HEK293 (cell line): Measurements from ENCODE around the gene PM20D1.
"Not testable (repeated sequence)": the region's sequence is repeated elsewhere in the genome, so short reads cannot be mapped to it uniquely, and the experiment has no call there.

Source experiments
- CTCF ChIA-PET: fragments of 350-600 bp; formaldehyde crosslinking; extraction: SDS; loops from one replicate; lab custom pipeline; 2021; ENCODE audit warnings: antibody characterized with exemption; lab: Yijun Ruan, JAX
- POLR2A ChIA-PET: fragments of 300-600 bp; formaldehyde crosslinking; extraction: SDS; loops from one replicate; lab custom pipeline; 2020; ENCODE audit warnings: antibody characterized with exemption, inconsistent platforms; lab: Yijun Ruan, JAX
- H3K27ac ChIP-seq: fragments of 200-500 bp; sonication (Bioruptor generic); 2 replicates; pipeline ENCODE4 v1.5.1; 2014; ENCODE audit warnings: low read depth, low read length, control low read depth, inconsistent platforms; ENCODE audit errors: extremely low read depth
- H3K36me3 ChIP-seq, 2 experiments: fragments of 200-500 bp in 1 of 2; sonication (Bioruptor generic) in 1 of 2; 1 replicate in 1 of 2; 2 replicates in 1 of 2; pipeline ENCODE4 v1.5.1; 2014 to 2017; ENCODE audit warnings: inconsistent platforms in 2 of 2, low read length in 2 of 2; ENCODE audit not compliant: control insufficient read depth in 2 of 2, insufficient read depth in 1 of 2
- H3K4me1 ChIP-seq: fragments of 200-500 bp; sonication (Bioruptor generic); 2 replicates; pipeline ENCODE4 v1.5.1; 2014; ENCODE audit warnings: mild to moderate bottlenecking, low read length, inconsistent platforms; ENCODE audit not compliant: control insufficient read depth, insufficient read depth
- H3K4me3 ChIP-seq: 2 replicates; pipeline ENCODE4 v1.5.1; 2011; ENCODE audit warnings: low read depth, mild to moderate bottlenecking, control low read depth, low read length, moderate library complexity
- H3K9me3 ChIP-seq: fragments of 200-500 bp; sonication (Bioruptor generic); 2 replicates; pipeline ENCODE4 v1.5.1; 2014; ENCODE audit warnings: low read depth, low read length, inconsistent platforms; ENCODE audit not compliant: control insufficient read depth, insufficient read depth
- KLF16 ChIP-seq: fragments of 450-650 bp; formaldehyde crosslinking; IDR thresholded peaks from 2 replicates; pipeline ENCODE4 v1.5.1; 2017; ENCODE audit warnings: missing biosample characterization, missing genetic modification characterization
- SALL2 ChIP-seq: fragments of 450-650 bp; formaldehyde crosslinking; IDR thresholded peaks from 2 replicates; pipeline ENCODE4 v1.5.0; 2017; ENCODE audit warnings: missing biosample characterization, mild to moderate bottlenecking, missing genetic modification characterization, borderline replicate concordance
- ZNF366 ChIP-seq: fragments of 450-650 bp; formaldehyde crosslinking; conservative IDR thresholded peaks from 2 replicates; pipeline ENCODE4 v1.5.1; 2016; ENCODE audit warnings: missing biosample characterization, missing genetic modification characterization
- ZNF596 ChIP-seq: fragments of 450-650 bp; IDR thresholded peaks from 2 replicates; pipeline ENCODE4 v1.5.0; 2018; ENCODE audit warnings: missing biosample characterization, mild to moderate bottlenecking, missing genetic modification characterization, moderate library complexity
- ZNF626 ChIP-seq: fragments of 450-650 bp; sonication (Bioruptor Pico); formaldehyde crosslinking; IDR thresholded peaks from 2 replicates; pipeline ENCODE4 v1.5.1; 2018; ENCODE audit warnings: missing biosample characterization, missing genetic modification characterization, inconsistent platforms

PM20D1 gene, protein sequence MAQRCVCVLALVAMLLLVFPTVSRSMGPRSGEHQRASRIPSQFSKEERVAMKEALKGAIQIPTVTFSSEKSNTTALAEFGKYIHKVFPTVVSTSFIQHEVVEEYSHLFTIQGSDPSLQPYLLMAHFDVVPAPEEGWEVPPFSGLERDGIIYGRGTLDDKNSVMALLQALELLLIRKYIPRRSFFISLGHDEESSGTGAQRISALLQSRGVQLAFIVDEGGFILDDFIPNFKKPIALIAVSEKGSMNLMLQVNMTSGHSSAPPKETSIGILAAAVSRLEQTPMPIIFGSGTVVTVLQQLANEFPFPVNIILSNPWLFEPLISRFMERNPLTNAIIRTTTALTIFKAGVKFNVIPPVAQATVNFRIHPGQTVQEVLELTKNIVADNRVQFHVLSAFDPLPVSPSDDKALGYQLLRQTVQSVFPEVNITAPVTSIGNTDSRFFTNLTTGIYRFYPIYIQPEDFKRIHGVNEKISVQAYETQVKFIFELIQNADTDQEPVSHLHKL

DNA sequence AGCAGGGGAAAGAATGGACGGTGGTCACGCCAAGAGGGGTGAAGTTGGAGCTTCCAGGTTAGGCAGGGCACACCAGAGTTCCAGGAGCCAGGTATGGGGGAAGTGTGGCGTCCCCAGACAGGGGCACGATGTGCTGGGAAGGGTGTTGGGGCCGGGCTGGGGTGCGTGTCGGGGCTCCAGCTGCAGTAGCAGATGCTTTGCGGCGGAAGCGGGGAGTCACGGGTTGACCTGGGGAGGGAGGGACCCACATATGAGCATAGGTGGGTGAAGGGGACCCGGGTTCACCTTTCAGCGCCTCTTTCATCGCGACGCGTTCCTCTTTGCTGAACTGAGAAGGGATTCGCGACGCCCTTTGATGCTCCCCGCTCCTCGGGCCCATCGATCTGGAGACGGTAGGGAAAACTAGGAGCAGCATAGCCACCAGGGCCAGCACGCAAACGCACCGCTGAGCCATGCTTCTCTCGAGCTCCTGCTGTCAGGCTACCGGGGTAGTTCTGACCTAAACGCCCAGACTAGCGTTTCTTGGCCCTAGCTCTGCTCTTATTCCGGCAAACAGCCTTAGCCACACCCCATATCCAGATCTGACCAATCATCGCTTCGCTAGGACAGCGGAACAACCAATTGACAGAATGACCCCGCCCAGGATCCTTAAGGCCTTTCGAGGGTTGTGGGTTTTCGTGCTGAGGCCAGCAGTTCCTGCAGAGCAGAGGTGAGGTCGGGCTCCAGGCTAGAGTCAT is at the start of gene PM20D1:
Gene PM20D1 (minus strand): TSS at position 514 of the 737 bp plus-strand sequence. CDS start 60 bp downstream, at position 454.
- no peaks in the 10 kb centered on the region for H3K4me1 ChIP-seq
- ChIA-PET CTCF (interaction anchor here (0.6 to 1.5 kb wide), 2 partner anchors 127 to 495 kb away, joined by 3 to 7 read pairs; no protein-coding TSS in a partner anchor), POLR2A (no interaction called here)
- H3K9me3 ChIP-seq: no peaks in the 10 kb centered on the region
- no peak within 1 kb of the TSS for H3K4me3 ChIP-seq
- no peaks in the 10 kb centered on the region for H3K36me3 ChIP-seq
- H3K27ac ChIP-seq: no peak within 1 kb of the TSS
- TF ChIP-seq ZNF626 (tag by site-specific recombination) (no peak), SALL2 (tag by site-specific recombination) (no peak), KLF16 (tag by site-specific recombination) (no peak)
- TF ChIP-seq, all 188 proteins: peak for 0

DNA sequence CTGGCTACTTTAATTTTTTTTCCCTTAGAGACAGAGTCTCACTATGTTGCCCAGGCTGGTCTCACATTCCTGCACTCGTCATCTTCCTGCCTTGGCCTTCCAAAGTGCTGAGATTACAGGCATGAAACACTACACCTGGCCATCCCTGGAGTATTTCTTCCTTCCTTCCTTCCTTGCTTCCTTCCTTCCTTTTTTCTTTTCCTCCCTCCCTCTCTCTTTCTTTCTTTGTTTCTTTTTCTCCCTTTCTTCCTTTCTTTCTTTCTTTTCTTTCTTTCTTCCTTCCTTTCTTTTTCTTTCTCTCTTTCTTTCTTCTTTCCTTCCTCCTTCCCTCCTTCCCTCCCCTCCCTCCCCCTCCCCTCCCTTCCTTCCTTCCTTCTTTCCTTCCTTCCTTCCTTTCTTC is 46.4 kb upstream of the PM20D1 start:
- ChIA-PET POLR2A (no interaction called here), CTCF (interaction anchor here (1.2 kb wide), 1 partner anchor 409 kb away, joined by 3 read pairs; no protein-coding TSS in a partner anchor)
- Histone ChIP-seq H3K27ac (no peak overlapping the region), H3K4me1 (no peaks in the 10 kb centered on the region), H3K36me3 (no peaks in the 10 kb centered on the region; a peak in 1 of 3 replicates), H3K9me3 (no peaks in the 10 kb centered on the region), H3K4me3 (no peak overlapping the region)
- TF ChIP-seq ZNF366 (tag by site-specific recombination): peak; percentile 82
- no peak for TF ChIP-seq ZNF596 (tag by site-specific recombination)

DNA sequence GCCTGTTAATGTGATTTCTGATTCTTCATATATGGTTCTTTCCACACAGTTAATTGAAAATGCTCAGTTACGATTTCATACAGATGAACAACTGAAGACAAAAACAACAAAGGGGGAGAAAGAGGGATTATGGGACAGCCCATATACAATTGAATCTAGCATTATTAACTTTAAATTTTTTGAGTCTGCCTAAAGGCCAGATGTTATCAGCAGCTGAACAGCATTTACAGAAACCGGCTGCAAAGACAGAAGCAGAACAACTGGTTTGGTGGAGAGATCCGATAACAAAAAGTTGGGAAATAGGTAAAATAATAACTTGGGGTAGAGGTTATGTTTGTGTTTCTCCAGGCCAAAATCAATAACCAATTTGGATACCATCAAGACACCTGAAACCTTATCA is 44.2 kb upstream of the PM20D1 start:
- H3K9me3 ChIP-seq, H3K36me3 ChIP-seq, POLR2A ChIA-PET, H3K27ac ChIP-seq, H3K4me3 ChIP-seq, H3K4me1 ChIP-seq: not testable (repeated sequence)
- CTCF ChIA-PET: interaction anchor here (1.9 kb wide), 1 partner anchor 83 kb away, joined by 6 read pairs; no protein-coding TSS in a partner anchor

DNA sequence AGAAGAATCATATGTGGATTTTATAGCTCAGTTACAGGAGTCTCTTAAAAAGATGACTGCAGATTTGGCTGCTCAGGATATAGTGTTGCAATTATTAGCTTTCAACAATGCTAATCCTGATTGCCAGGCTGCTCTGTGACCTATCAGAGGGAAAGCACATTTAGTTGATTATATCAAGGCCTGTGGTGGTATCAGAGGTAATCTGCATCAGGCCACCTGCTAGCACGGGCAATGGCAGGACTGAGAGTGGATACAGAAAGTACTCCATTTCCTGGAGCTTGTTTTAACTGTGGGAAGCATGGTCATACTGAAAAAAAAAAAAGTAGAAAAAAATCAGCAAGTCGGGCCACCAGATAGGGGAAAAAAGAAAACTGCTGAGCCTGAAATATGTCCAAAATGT is 42.2 kb upstream of the PM20D1 start:
- CTCF ChIA-PET: interaction anchor here (0.5 to 1.1 kb wide), 2 partner anchors 15 to 27 kb away, joined by 3 to 4 read pairs; no protein-coding TSS in a partner anchor
- H3K4me3 ChIP-seq, H3K36me3 ChIP-seq, H3K4me1 ChIP-seq, POLR2A ChIA-PET, H3K27ac ChIP-seq, H3K9me3 ChIP-seq: not testable (repeated sequence)

DNA sequence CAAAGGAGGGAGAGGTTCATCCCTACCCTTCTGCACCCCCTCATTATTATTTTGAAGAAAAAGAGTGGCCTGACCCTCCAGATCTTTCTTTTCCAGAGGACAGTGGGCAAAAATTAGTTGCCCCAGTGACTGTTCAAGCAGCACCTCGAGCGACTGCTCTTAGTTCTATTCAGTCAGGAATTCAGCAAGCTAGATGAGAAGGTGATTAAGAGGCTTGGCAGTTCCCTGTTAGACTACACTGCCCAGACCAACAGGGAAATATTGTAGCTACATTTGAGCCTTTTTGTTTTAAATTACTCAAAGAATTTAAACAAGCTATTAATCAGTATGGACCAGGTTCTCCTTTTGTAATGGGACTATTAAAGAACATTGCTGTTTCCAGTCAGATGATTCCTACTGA is 41.5 kb upstream of the PM20D1 start:
- CTCF ChIA-PET: interaction anchor here (0.5 to 1.1 kb wide), 3 partner anchors 16 to 110 kb away, joined by 3 to 4 read pairs (median 3); no protein-coding TSS in a partner anchor

DNA sequence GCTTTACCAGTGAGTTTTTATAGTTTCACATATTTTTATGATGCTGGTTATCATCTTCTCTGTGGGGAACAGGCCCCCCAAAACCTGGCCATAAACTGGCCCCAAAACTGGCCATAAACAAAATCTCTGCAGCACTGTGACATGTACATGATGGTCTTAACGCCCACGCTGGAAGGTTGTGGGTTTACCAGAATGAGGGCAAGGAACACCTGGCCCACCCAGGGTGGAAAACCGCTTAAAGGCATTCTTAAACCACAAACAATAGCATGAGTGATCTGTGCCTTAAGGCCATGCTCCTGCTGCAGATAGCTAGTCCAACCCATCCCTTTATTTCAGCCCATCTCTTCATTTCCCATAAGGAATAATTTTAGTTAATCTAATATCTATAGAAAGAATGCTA is 40.7 kb upstream of the PM20D1 start:
- H3K27ac ChIP-seq, H3K4me3 ChIP-seq, H3K9me3 ChIP-seq, H3K4me1 ChIP-seq, POLR2A ChIA-PET, H3K36me3 ChIP-seq, CTCF ChIA-PET: not testable (repeated sequence)

More for the DNA sequence above, 41.5 kb upstream of the PM20D1 start:
- H3K9me3 ChIP-seq, H3K4me3 ChIP-seq, POLR2A ChIA-PET, H3K36me3 ChIP-seq, H3K27ac ChIP-seq, H3K4me1 ChIP-seq: not testable (repeated sequence)

DNA sequence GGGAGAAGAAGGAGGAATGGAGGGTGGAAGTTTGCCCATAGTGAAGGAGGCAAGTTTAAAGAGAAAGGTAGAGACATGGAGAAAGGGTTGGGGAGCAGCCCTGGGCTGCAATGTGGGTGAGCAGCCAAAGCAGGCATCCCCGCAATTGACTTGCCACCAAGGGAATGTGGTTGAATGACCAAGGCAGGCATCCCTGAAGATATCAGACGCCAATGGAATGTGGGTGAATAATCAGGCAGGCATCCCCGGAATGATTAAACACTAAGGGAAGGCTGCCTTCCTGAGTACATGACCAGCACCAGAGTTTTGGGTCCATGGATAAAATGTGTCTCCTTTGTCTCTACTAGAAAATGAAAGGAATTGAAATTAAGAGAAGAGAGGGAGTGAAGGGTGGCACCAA is 39.8 kb upstream of the PM20D1 start:
- H3K4me3 ChIP-seq, CTCF ChIA-PET, H3K9me3 ChIP-seq, H3K4me1 ChIP-seq, POLR2A ChIA-PET, H3K27ac ChIP-seq, H3K36me3 ChIP-seq: not testable (repeated sequence)

DNA sequence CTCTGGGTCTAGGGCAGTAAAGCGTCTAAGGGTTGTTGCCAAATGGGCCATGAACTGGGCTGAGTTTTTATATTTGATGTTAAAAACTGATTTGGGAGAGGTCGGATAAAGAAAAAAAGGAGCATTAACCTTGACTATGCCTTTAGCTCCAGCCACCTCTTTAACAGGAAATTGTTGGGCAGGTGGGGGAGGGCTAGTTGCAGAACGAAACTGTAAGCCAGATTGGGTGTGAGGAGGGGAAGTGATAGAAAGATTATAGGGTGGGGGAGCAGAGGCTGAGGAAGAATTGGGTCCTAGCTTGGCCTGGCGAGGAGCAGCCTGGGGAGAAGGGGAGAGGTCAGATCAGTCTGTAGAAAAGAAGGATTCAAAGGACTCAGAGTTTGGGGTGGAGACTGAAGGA is 39.1 kb upstream of the PM20D1 start:
- POLR2A ChIA-PET: not testable (repeated sequence)

More for the DNA sequence above, 39.1 kb upstream of the PM20D1 start:
- CTCF ChIA-PET: interaction anchor here (0.6 to 0.7 kb wide), 2 partner anchors 40 to 78 kb away, joined by 3 to 4 read pairs; no protein-coding TSS in a partner anchor
- H3K9me3 ChIP-seq, H3K4me1 ChIP-seq, H3K4me3 ChIP-seq, H3K27ac ChIP-seq, H3K36me3 ChIP-seq: not testable (repeated sequence)
